Subcutaneous abdominal adipose tissue (tissue), 5 donors: ENCODE measurements around the gene HEBP1.

Experiments used
- H3K27ac ChIP-seq: one replicate; pipeline ENCODE4 v1.7.0; 2013; ENCODE audit warnings: low read depth, mild to moderate bottlenecking, inconsistent platforms, low read length, moderate library complexity
- H3K27me3 ChIP-seq, 5 donors: one replicate each; pipeline ENCODE4 v1.7.0; 2013; ENCODE audit warnings: low read length in 5 of 5, inconsistent platforms in 1 of 5; ENCODE audit not compliant: control insufficient read depth in 5 of 5, insufficient read depth in 4 of 5
- H3K36me3 ChIP-seq, 5 donors: one replicate each; pipeline ENCODE4 v1.7.0; 2013; ENCODE audit warnings: low read length in 5 of 5; ENCODE audit not compliant: control insufficient read depth in 5 of 5, insufficient read depth in 5 of 5
- H3K4me1 ChIP-seq, 5 donors: one replicate each; pipeline ENCODE4 v1.7.0; 2013; ENCODE audit warnings: low read length in 5 of 5, mild to moderate bottlenecking in 3 of 5, moderate library complexity in 1 of 5; ENCODE audit not compliant: control insufficient read depth in 5 of 5, insufficient read depth in 5 of 5
- H3K4me3 ChIP-seq, 5 donors: one replicate each; pipeline ENCODE4 v1.7.0; 2013; ENCODE audit warnings: low read length in 5 of 5, low read depth in 1 of 5
- H3K9ac ChIP-seq, 5 donors: one replicate each; pipeline ENCODE4 v1.7.0; 2013; ENCODE audit warnings: low read length in 5 of 5, mild to moderate bottlenecking in 4 of 5, moderate library complexity in 3 of 5
- H3K9me3 ChIP-seq, 5 donors: one replicate each; pipeline ENCODE4 v1.7.0; 2013; ENCODE audit warnings: low read length in 5 of 5; ENCODE audit not compliant: control insufficient read depth in 5 of 5
- donor health status: healthy.
- donor health status: healthy.
- donor health status: healthy.
- donor health status: healthy.
- donor health status: healthy.

HEBP1 gene

GRCh38 chr12:12995088-12995487, 5.0 kb downstream of the HEBP1 start:
- peaks cover 0 to 51% (median 34%) of the 10 kb centered on the region in 5 donors for H3K4me1 ChIP-seq
- no peak overlapping the region for H3K4me3 ChIP-seq
- H3K27ac ChIP-seq = no peak overlapping the region

GRCh38 chr12:12993367-12993766, 6.7 kb downstream of the HEBP1 start:
- H3K27me3 ChIP-seq = no peaks in the 10 kb centered on the region
- H3K9ac ChIP-seq = no peak overlapping the region
- peak overlapping the region; percentile 50 for H3K27ac ChIP-seq
- H3K4me1 ChIP-seq = peaks cover 0 to 35% (median 19%) of the 10 kb centered on the region in 5 donors
- H3K36me3 ChIP-seq = peaks cover 1 to 11% (median 9%) of the 10 kb centered on the region in 5 donors
- H3K4me3 ChIP-seq = no peak overlapping the region
- no peaks in the 10 kb centered on the region for H3K9me3 ChIP-seq

More at GRCh38 chr12:12995088-12995487, 5.0 kb downstream of the HEBP1 start:
- Histone ChIP-seq H3K36me3 (no peaks in the 10 kb centered on the region), H3K9me3 (no peaks in the 10 kb centered on the region), H3K9ac (no peak overlapping the region), H3K27me3 (no peaks in the 10 kb centered on the region)

GRCh38 chr12:12992418-12993130, 7.5 kb downstream of the HEBP1 start:
- Histone ChIP-seq H3K9me3 (no peaks in the 10 kb centered on the region), H3K4me1 (peaks cover 0 to 27% (median 13%) of the 10 kb centered on the region in 5 donors)

DNA sequence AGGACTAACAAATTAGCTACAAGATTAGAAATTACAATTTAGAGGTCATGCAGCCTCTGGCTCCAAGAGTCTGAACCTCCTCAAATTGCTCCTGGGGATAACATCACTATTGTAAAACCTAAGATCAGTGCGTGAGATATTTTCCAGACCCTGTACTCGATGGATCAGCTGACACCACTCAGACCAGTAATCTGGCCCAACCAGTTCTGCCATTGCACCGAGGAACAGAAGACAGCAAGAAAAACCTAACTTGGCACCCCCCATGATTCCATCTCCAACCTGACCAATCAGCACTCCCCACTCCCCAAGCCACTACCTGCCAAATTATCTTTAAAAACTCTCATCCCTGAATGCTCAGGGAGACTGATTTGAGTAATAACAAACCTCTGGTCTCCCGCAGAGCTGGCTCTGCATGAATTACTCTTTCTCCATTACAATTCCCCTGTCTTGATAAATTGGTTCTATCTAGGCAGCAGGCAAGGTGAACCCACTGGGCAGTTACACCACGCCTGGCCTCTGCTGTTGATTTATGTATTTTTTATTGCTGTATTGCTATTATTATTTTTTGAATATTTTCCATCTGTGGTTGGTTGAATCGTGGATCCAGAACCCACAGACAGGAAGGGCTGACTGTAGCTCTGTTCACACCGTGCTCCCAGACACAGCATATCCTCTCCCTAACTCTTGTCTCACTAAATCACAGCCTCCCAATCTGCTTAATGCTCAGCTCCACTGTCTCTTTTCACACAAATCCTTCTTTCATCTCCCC, 9.2 kb downstream of the HEBP1 start:
- Histone ChIP-seq H3K4me3 (no peak overlapping the region), H3K9ac (no peak overlapping the region), H3K36me3 (peaks cover 10 to 32% (median 30%) of the 10 kb centered on the region in 5 donors), H3K9me3 (no peaks in the 10 kb centered on the region), H3K27me3 (no peaks in the 10 kb centered on the region), H3K27ac (no peak overlapping the region), H3K4me1 (peaks cover 0 to 12% (median 3%) of the 10 kb centered on the region in 5 donors)

More at GRCh38 chr12:12992418-12993130, 7.5 kb downstream of the HEBP1 start:
- Histone ChIP-seq H3K4me3 (peak overlapping the region in 1 of 5 donors; percentile 2), H3K27me3 (no peaks in the 10 kb centered on the region), H3K36me3 (peaks cover 4 to 16% (median 15%) of the 10 kb centered on the region in 5 donors), H3K27ac (peak overlapping the region; percentile 50), H3K9ac (peak overlapping the region in 1 of 5 donors; percentile 24)

DNA sequence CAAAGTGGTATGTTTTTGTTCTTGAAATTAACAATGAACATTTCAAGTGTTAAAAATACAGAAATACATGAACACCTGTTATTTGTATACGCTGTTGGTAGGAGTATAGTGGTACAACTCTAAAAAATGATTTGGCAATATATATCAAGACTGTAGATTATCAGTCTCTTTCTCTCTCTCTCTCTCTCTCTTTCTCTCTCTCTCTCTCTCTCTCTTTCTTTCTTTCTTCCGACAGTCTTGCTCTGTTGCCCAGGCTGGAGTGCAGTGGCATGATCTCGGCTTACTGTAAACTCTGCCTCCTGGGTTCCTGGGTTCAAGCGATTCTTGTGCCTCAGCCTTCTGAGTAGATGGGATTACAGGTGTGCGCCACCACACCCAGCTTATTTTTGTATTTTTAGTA, 12.6 kb downstream of the HEBP1 start:
- peaks cover 22 to 53% (median 41%) of the 10 kb centered on the region in 5 donors for H3K36me3 ChIP-seq
- H3K9ac ChIP-seq = no peak overlapping the region
- no peaks in the 10 kb centered on the region for H3K9me3 ChIP-seq
- H3K27me3 ChIP-seq = no peaks in the 10 kb centered on the region
- no peak overlapping the region for H3K27ac ChIP-seq
- H3K4me1 ChIP-seq = peaks cover 0 to 11% (median 2%) of the 10 kb centered on the region in 5 donors
- no peak overlapping the region for H3K4me3 ChIP-seq

DNA sequence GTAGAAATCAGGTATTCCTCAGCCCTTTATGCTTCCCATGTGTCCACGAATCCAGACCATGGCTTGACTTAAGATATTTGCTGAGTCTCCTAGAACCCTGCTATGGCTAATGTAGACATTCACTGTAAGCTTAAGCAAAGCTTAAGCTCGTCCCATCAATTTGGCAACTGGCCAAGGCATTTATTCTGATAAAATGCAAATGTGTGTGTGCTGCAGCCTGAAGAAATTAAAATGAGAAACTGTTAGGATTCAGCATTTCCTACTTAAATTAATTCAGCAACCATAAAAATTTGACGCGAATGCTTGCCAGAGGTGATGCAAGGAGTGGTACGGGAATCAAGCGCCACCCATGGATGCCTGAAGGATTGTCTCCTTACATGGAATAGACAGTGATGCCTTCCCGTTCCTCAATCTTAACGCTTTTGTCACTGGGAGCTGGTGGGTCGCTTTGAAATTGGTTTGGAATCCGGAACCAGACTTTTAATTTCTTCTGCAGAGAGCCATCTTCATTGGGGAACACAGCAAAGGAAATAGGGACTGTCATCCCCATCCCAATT, 13.2 kb downstream of the HEBP1 start:
- Histone ChIP-seq H3K9ac (no peak overlapping the region), H3K27ac (no peak overlapping the region), H3K27me3 (no peaks in the 10 kb centered on the region), H3K36me3 (peaks cover 22 to 54% (median 41%) of the 10 kb centered on the region in 5 donors), H3K4me3 (no peak overlapping the region), H3K9me3 (no peaks in the 10 kb centered on the region), H3K4me1 (peaks cover 0 to 5% (median 2%) of the 10 kb centered on the region in 5 donors)

- Histone ChIP-seq H3K36me3 (peaks cover 25 to 63% (median 50%) of the 10 kb centered on the region in 5 donors), H3K9me3 (no peaks in the 10 kb centered on the region), H3K4me3 (no peak overlapping the region), H3K4me1 (peaks cover 0 to 4% (median 2%) of the 10 kb centered on the region in 5 donors), H3K9ac (no peak overlapping the region), H3K27me3 (no peaks in the 10 kb centered on the region), H3K27ac (no peak overlapping the region)
These were observed 14.2 kb downstream of the HEBP1 start for GRCh38 chr12:12985817-12986408.

DNA sequence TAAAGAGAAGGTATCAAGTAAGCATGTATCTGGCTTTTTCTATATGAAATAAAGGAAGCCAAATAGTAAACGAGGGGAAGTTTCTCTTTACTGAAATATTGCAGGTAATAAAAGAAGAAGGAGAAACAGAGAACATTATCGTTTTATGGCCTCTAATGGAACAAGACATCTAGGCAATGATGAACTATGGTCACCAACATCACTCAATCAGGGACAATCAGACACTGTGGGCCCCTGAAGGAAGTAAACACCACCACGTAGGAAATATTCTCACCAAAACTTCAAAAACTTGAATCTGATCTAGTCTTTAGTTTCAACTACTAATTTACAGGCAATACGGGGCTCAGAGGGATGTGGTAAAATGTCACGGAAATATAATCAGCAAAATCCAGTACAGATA, 15.9 kb downstream of the HEBP1 start:
- Histone ChIP-seq H3K9ac (no peak overlapping the region), H3K36me3 (peaks cover 25 to 76% (median 55%) of the 10 kb centered on the region in 5 donors), H3K27ac (no peak overlapping the region), H3K4me1 (peaks cover 10 to 20% (median 13%) of the 10 kb centered on the region in 5 donors), H3K9me3 (no peaks in the 10 kb centered on the region), H3K4me3 (no peak overlapping the region), H3K27me3 (no peaks in the 10 kb centered on the region)

- Histone ChIP-seq H3K9ac (no peak overlapping the region), H3K9me3 (no peaks in the 10 kb centered on the region), H3K36me3 (peaks cover 25 to 76% (median 50%) of the 10 kb centered on the region in 5 donors), H3K4me1 (peaks cover 10 to 23% (median 16%) of the 10 kb centered on the region in 5 donors), H3K27ac (no peak overlapping the region), H3K4me3 (no peak overlapping the region), H3K27me3 (no peaks in the 10 kb centered on the region)
These were observed 16.5 kb downstream of the HEBP1 start for GRCh38 chr12:12983420-12984035.
